CD14-positive monocyte (primary cell): ENCODE data around the gene SLC25A22. TPM values are rescaled to one million over a fixed set of nuclear protein-coding genes. Genes with fewer than 3 reads are reported as not detected.

Source experiments
- DNase-seq, 3 donors: peaks; one replicate each; pipeline ENCODE4 v3.0.0-alpha.2; 2011 to 2022
- H2AFZ ChIP-seq: 2 replicates; pipeline ENCODE4 v1.6.0; 2012; ENCODE audit warnings: mild to moderate bottlenecking, low read depth, low read length, inconsistent platforms; ENCODE audit not compliant: insufficient read depth, poor library complexity, severe bottlenecking
- H3K27ac ChIP-seq, 2 donors: 1 replicate in 1 of 2; 2 replicates in 1 of 2; pipeline ENCODE4 v1.5.1; 2012 to 2013; ENCODE audit warnings: low read length in 2 of 2, control low read depth in 1 of 2, inconsistent platforms in 1 of 2, low read depth in 1 of 2, mild to moderate bottlenecking in 1 of 2
- H3K27me3 ChIP-seq, 2 donors: one replicate each; pipeline versions ENCODE4 v1.6.0 to v1.6.1; 2011 to 2013; ENCODE audit warnings: low read length in 2 of 2; ENCODE audit not compliant: control insufficient read depth in 2 of 2, insufficient read depth in 2 of 2
- H3K36me3 ChIP-seq, 2 donors: replicated peaks in 1 of 2; 1 replicate in 1 of 2; 2 replicates in 1 of 2; pipeline versions ENCODE4 v1.5.1 to v1.6.1; 2012 to 2013; ENCODE audit warnings: low read length in 2 of 2, control low read depth in 1 of 2, inconsistent platforms in 1 of 2, mild to moderate bottlenecking in 1 of 2; ENCODE audit not compliant: insufficient read depth in 2 of 2, control insufficient read depth in 1 of 2
- H3K4me1 ChIP-seq, 2 donors: 1 replicate in 1 of 2; 2 replicates in 1 of 2; pipeline versions ENCODE4 v1.5.1 to v1.6.1; 2012 to 2013; ENCODE audit warnings: low read length in 2 of 2, control low read depth in 1 of 2, inconsistent platforms in 1 of 2, mild to moderate bottlenecking in 1 of 2, moderate library complexity in 1 of 2; ENCODE audit not compliant: insufficient read depth in 2 of 2, control insufficient read depth in 1 of 2
- H3K4me2 ChIP-seq: replicated peaks from 2 replicates; pipeline ENCODE3; 2012; ENCODE audit warnings: low read length, moderate library complexity, mild to moderate bottlenecking; ENCODE audit not compliant: poor library complexity, severe bottlenecking; ENCODE audit errors: extremely low read depth
- H3K4me3 ChIP-seq, 3 experiments: fragments of 200-600 bp in 1 of 3; sonication (generic) in 1 of 3; replicated peaks in 1 of 3; 1 replicate in 2 of 3; 2 replicates in 1 of 3; pipeline ENCODE4 v1.5.1; 2011 to 2013; ENCODE audit warnings: low read length in 3 of 3, mild to moderate bottlenecking in 3 of 3, control low read depth in 2 of 3, low read depth in 2 of 3, inconsistent platforms in 1 of 3, moderate library complexity in 1 of 3
- H3K79me2 ChIP-seq: 2 replicates; pipeline ENCODE4 v1.6.0; 2012; ENCODE audit warnings: mild to moderate bottlenecking, control low read depth, inconsistent platforms, low read length, moderate library complexity; ENCODE audit not compliant: insufficient read depth
- H3K9ac ChIP-seq: 2 replicates; pipeline ENCODE4 v1.6.0; 2017; ENCODE audit warnings: low read length, mild to moderate bottlenecking; ENCODE audit not compliant: insufficient read depth, poor library complexity, severe bottlenecking
- H3K9me3 ChIP-seq, 2 donors: replicated peaks in 1 of 2; 1 replicate in 1 of 2; 2 replicates in 1 of 2; pipeline versions ENCODE4 v1.5.1 to v1.6.1; 2012 to 2013; ENCODE audit warnings: low read length in 2 of 2, control low read depth in 1 of 2; ENCODE audit not compliant: control insufficient read depth in 1 of 2, insufficient read depth in 1 of 2
- H4K20me1 ChIP-seq: 2 replicates; pipeline ENCODE4 v1.6.0; 2012; ENCODE audit warnings: mild to moderate bottlenecking, low read length, control low read depth, moderate library complexity; ENCODE audit not compliant: insufficient read depth
- H3K27ac Mint-ChIP-seq, 7 donors: one replicate each; pipeline ENCODE4 v1.8.0; 2020; ENCODE audit warnings: mild to moderate bottlenecking in 7 of 7, mixed read lengths in 7 of 7, moderate library complexity in 6 of 7, inconsistent platforms in 2 of 7
- H3K27me3 Mint-ChIP-seq, 3 donors: one replicate each; pipeline ENCODE4 v1.8.0; 2021 to 2022; ENCODE audit warnings: low read depth in 3 of 3, mild to moderate bottlenecking in 3 of 3, mixed read lengths in 3 of 3, moderate library complexity in 3 of 3, inconsistent platforms in 1 of 3
- H3K36me3 Mint-ChIP-seq, 2 donors: one replicate each; pipeline ENCODE4 v1.8.0; 2020; ENCODE audit warnings: mixed read lengths in 2 of 2, inconsistent platforms in 1 of 2, mild to moderate bottlenecking in 1 of 2
- H3K4me1 Mint-ChIP-seq: one replicate; pipeline ENCODE4 v1.8.0; 2020; ENCODE audit warnings: mild to moderate bottlenecking, mixed read lengths
- H3K4me3 Mint-ChIP-seq, 2 donors: one replicate each; pipeline ENCODE4 v1.8.0; 2020; ENCODE audit warnings: mild to moderate bottlenecking in 2 of 2, mixed read lengths in 2 of 2, moderate library complexity in 1 of 2
- H3K9me3 Mint-ChIP-seq, 7 donors: one replicate each; pipeline ENCODE4 v1.8.0; 2020 to 2022; ENCODE audit warnings: mixed read lengths in 7 of 7, mild to moderate bottlenecking in 6 of 7, moderate library complexity in 6 of 7, inconsistent platforms in 2 of 7
- CTCF ChIP-seq: fragments of 200-600 bp; IDR thresholded peaks from one replicate; pipeline ENCODE4 v1.8.0; 2022; ENCODE audit warnings: antibody characterized with exemption, mild to moderate bottlenecking
- WGBS: methylation state at CpG from one replicate; pipeline ENCODE4 v1.1.5; 2013; ENCODE audit warnings: missing lambda C conversion rate; ENCODE audit not compliant: insufficient coverage; 5-methylcytosine and 5-hydroxymethylcytosine counted together
- intact Hi-C, 2 donors: fragments of 100-400 bp; cut with micrococcal nuclease; formaldehyde crosslinking; loops; one replicate each; pipeline versions ENCODE4 v1.15.0 to v1.15.1; 2023
- polyA plus RNA-seq, 3 donors: library from polyadenylated mRNA; depleted of rRNA in 1 of 3; unstranded in 2 of 3; stranded (reverse) in 1 of 3; fragments of 300-500 nt in 2 of 3; fragments of >200 nt in 1 of 3; fragmentation: Illumina TruSeq in 2 of 3; gene quantifications; 1 replicate in 2 of 3; 2 replicates in 1 of 3; pipeline ENCODE4 v1.2.3, GENCODE V29; 2012 to 2021

The SLC25A22 gene
- polyA plus RNA-seq, 3 donors = 4.4 to 20.9 (median 5.6) TPM

DNA sequence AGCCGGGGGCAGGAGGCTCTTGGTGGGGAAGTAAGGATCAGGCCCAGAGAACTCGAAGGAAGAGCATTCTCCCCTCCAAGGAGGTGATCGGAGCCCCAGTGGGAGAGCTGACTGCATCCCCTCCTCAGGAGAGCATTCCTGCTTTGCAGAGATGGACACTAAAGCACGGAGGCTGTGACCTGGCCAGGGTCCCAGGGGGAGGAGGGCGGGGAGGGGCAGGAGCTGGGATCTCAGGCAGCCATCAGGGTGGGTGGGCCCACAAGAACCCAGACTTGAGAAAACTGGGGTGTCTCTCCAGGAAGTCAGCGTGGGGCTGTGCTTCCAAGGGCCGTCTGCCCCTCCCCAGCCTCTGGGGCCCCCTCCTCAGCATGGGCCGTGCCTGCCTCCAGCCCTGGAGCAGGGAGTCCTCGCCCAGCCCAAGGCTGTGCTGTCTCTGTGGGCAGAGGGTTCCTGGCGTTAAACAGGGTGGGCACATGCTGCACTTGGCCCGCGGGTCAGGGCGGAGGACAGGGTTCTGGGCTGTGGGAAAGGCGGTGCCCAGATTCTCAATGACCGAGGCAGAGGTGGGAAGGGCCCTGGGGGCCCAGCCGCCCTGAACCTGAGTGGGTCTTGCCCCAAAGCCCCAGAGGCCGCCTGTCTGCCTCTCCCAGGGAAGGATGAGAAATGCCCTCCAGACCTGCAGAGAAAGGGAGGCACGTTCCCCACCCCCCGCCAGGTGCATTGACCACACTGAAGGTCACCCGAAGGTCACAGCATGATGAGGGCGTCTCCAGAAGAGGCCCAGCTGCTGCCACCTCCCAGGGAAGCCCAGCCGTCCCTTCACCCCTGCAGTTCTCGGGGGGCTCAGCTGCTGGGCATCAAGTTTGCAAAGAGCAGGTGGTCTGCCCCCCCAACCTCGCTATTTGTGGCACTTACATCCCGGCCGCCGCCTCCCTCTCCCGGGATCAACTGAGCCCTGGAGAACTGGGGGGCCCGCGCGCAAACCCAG lies 8.8 kb downstream of the SLC25A22 start:
- Mint-ChIP-seq H3K4me1 (no peaks in the 10 kb centered on the region), H3K9me3 (peaks cover 0 to 2% (median 0%) of the 10 kb centered on the region in 7 donors), H3K36me3 (peaks cover 12 to 22% of the 10 kb centered on the region in 2 donors), H3K4me3 (peak overlapping the region in 1 of 2 donors; percentile 51), H3K27me3 (peaks cover 15 to 37% (median 20%) of the 10 kb centered on the region in 3 donors), H3K27ac (peak overlapping the region in 1 of 7 donors; percentile 20)
- no peak for DNase-seq
- TF ChIP-seq CTCF = no peak
- Histone ChIP-seq H3K36me3 (peaks cover 5 to 9% of the 10 kb centered on the region in 2 donors), H3K79me2 (no peaks in the 10 kb centered on the region), H4K20me1 (peaks cover 12% of the 10 kb centered on the region), H3K4me3 (no peak overlapping the region), H3K27me3 (peaks cover 4 to 28% of the 10 kb centered on the region in 2 donors), H3K4me1 (no peaks in the 10 kb centered on the region), H3K27ac (no peak overlapping the region), H3K4me2 (no peak overlapping the region), H3K9ac (no peak overlapping the region), H2AFZ (no peak overlapping the region), H3K9me3 (no peaks in the 10 kb centered on the region)
- WGBS = 53% methylated on average over 24 of the region's 31 CpGs
- intact Hi-C loops = no loop called here

DNA sequence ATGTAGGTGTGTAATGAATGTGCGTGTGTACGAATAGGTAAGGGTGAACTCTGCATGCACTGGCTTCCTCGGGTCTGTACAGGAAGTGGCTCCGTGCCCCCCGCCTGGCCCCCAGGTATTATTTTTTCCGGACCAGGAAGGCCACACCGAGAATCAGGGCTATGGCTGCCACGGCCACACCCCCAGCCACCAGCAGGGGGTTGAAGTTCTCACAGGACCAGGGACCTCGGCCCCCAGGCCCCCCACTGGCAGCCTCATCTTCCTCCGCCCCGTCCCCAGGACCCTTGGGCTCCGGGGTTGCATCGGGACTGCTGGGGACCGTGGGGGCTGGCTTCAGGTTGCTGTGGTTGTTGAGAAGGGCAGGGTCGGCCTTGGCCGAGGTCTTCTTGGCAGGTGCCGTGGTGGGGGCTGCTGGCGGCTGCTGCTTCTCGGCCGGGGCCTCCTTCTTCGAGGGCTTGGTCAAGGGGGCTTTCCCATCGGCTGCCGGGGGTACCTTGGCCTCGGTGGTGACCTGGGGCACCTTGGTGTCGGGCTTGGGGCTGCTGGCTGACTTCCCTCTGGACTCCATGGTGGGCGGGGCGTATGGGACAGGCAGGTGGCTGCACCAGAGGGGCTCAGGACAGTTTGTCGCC lies 10.0 kb downstream of the SLC25A22 start:
- Histone ChIP-seq H3K27me3 (peaks cover 4 to 28% of the 10 kb centered on the region in 2 donors), H3K4me2 (no peak overlapping the region), H3K79me2 (no peaks in the 10 kb centered on the region), H3K36me3 (peaks cover 5 to 13% of the 10 kb centered on the region in 2 donors), H3K9ac (no peak overlapping the region), H3K4me3 (no peak overlapping the region), H3K27ac (no peak overlapping the region), H4K20me1 (peaks cover 12% of the 10 kb centered on the region), H3K9me3 (no peaks in the 10 kb centered on the region), H2AFZ (no peak overlapping the region), H3K4me1 (no peaks in the 10 kb centered on the region)
- no peak overlapping the region for H3K4me3 Mint-ChIP-seq
- peaks cover 0 to 2% (median 0%) of the 10 kb centered on the region in 7 donors for H3K9me3 Mint-ChIP-seq
- intact Hi-C loops = no loop called here
- no peak for TF ChIP-seq CTCF
- peaks cover 15 to 46% (median 20%) of the 10 kb centered on the region in 3 donors for H3K27me3 Mint-ChIP-seq
- H3K27ac Mint-ChIP-seq = no peak overlapping the region
- no peak for DNase-seq
- H3K36me3 Mint-ChIP-seq = peaks cover 11 to 22% of the 10 kb centered on the region in 2 donors
- H3K4me1 Mint-ChIP-seq = no peaks in the 10 kb centered on the region
- 60% methylated on average over 27 of the region's 28 CpGs for WGBS
